ENCODE data around the gene KRT14. TPM values are rescaled to one million over a fixed set of nuclear protein-coding genes. Genes with fewer than 3 reads are reported as not detected.

Gene KRT14
- total RNA-seq, 1 experiment from 2014 or later: not detected

GRCh38 chr17:41542357-41542756 lies 44.3 kb downstream of the KRT14 start:
- peaks cover 41 to 59% of the 10 kb centered on the region in 2 experiments for H3K4me1 Mint-ChIP-seq

More at GRCh38 chr17:41542357-41542756, 44.3 kb downstream of the KRT14 start:
- no peak overlapping the region for H3K56ac ChIP-seq (ENCODE audit: insufficient read length, low read depth, low read length)
- Mint-ChIP-seq H3K4me3 (no peak overlapping the region), H3K27me3 (ENCODE audit: low read depth) (peaks cover 11% of the 10 kb centered on the region), H3K9me3 (peaks cover 3 to 13% of the 10 kb centered on the region in 2 experiments; a peak in 4 of 5 replicates), H3K27ac (no peak overlapping the region), H3K36me3 (ENCODE audit: insufficient read depth in 1 of 3, low read depth in 3 of 3) (peaks cover 0 to 11% (median under 1%) of the 10 kb centered on the region in 3 experiments; a peak in 4 of 7 replicates)
- no peak overlapping the region for H2BK5ac ChIP-seq (ENCODE audit: insufficient read length, low read length)
- no CpG with 5 or more reads among the region's 2 CpGs for WGBS (ENCODE audit: extremely low coverage, insufficient read length, low lambda C conversion rate)
- no peaks in the 10 kb centered on the region for H3K79me2 ChIP-seq (ENCODE audit: insufficient read depth, low read length)
- no peak overlapping the region for H3K23ac ChIP-seq (ENCODE audit: insufficient read length, low read depth, low read length)
- H2BK12ac ChIP-seq (ENCODE audit: insufficient read length, low read depth, low read length): no peak overlapping the region
- H3K14ac ChIP-seq (ENCODE audit: insufficient read depth, low read length): no peak overlapping the region
- H3K27ac ChIP-seq (ENCODE audit: insufficient read length, low read depth, low read length): no peak overlapping the region
- H3K9ac ChIP-seq (ENCODE audit: extremely low read depth, insufficient read length, low read length): no peak overlapping the region
- no peaks in the 10 kb centered on the region for H4K20me1 ChIP-seq (ENCODE audit: control insufficient read depth, insufficient read depth, insufficient read length)
- no peak overlapping the region for H3K18ac ChIP-seq (ENCODE audit: insufficient read length, low read depth, low read length)
- no peak overlapping the region for H3K4me2 ChIP-seq (ENCODE audit: insufficient read depth, insufficient read length, low read length)
- no peak overlapping the region for H3K4ac ChIP-seq (ENCODE audit: low read depth, low read length)
- H2AK5ac ChIP-seq (ENCODE audit: insufficient read length, low read length): no peak overlapping the region
- H3K27me3 ChIP-seq (ENCODE audit: insufficient read depth, low read length): no peaks in the 10 kb centered on the region
- DNase-seq: no peak
- H3K23me2 ChIP-seq (ENCODE audit: insufficient read length, low read depth, low read length, poor library complexity, severe bottlenecking): no peaks in the 10 kb centered on the region
- no peak overlapping the region for H4K8ac ChIP-seq (replicated peaks; ENCODE audit: insufficient read length, low read depth, low read length)
- no peak overlapping the region for H2BK20ac ChIP-seq (ENCODE audit: low read depth, low read length, poor library complexity, severe bottlenecking)
- no peak for TF ChIP-seq CTCF (conservative IDR thresholded peaks at IDR 0.05)
- no peak overlapping the region for H2BK15ac ChIP-seq (ENCODE audit: low read depth, low read length)
- no peaks in the 10 kb centered on the region for H3K79me1 ChIP-seq (ENCODE audit: insufficient read depth, low read depth, low read length, poor library complexity, severe bottlenecking)
- no peak overlapping the region for H2AFZ ChIP-seq (ENCODE audit: low read length)
- no peak overlapping the region for H2BK120ac ChIP-seq (ENCODE audit: low read depth, low read length, poor library complexity, severe bottlenecking)
- H3K4me1 ChIP-seq (ENCODE audit: insufficient read depth, low read length): no peaks in the 10 kb centered on the region
- H3T11ph ChIP-seq (ENCODE audit: low read length): no peak overlapping the region
- no peak overlapping the region for H4K91ac ChIP-seq (ENCODE audit: insufficient read length, low read depth, low read length)
- H4K5ac ChIP-seq (ENCODE audit: insufficient read length, low read depth, low read length): no peak overlapping the region
- no peaks in the 10 kb centered on the region for H3K9me3 ChIP-seq (ENCODE audit: control insufficient read depth, low read depth, low read length)

Data from H9 (cell line).